ENCODE data around the gene CLCN1. TPM values are rescaled to one million over a fixed set of nuclear protein-coding genes. Genes with fewer than 3 reads are reported as not detected.

Gene CLCN1
- total RNA-seq, 5 donors from 2014 or later (not counting 1 experiment from before 2014, with no cell fraction given), result not detected

GRCh38 chr7:143296686-143297085, 19.2 kb upstream of the CLCN1 start:
- ATAC-seq (replicated peaks in 1 of 4) (no peak), DNase-seq (no peak)
- Mint-ChIP-seq H3K4me1 (peaks cover 46 to 60% (median 60%) of the 10 kb centered on the region in 3 donors), H3K27ac (peak overlapping the region; percentile 60 to 83), H3K27me3 (no peaks in the 10 kb centered on the region), H3K36me3 (peaks cover 82% of the 10 kb centered on the region), H3K4me3 (no peak overlapping the region), H3K9me3 (no peaks in the 10 kb centered on the region)
- WGBS (ENCODE audit: insufficient coverage), result no CpG with 5 or more reads among the region's 2 CpGs
- no peaks in the 10 kb centered on the region for H3K27me3 ChIP-seq (replicated peaks in 1 of 2; ENCODE audit: control insufficient read depth in 2 of 2, extremely low read depth in 1 of 2, insufficient read depth in 2 of 2, low read length in 1 of 2)
- ChIA-PET CTCF (interaction anchor here (0.6 to 6.3 kb wide), 11 partner anchors 8 to 203 kb away, joined by 3 to 98 read pairs (median 4); no protein-coding TSS in a partner anchor), POLR2A (interaction anchor here in 1 of 2 donors (0.9 kb wide), 1 partner anchor 56 kb away, joined by 4 read pairs; no protein-coding TSS in a partner anchor)
- peaks cover 19 to 90% of the 10 kb centered on the region in 2 donors for H3K36me3 ChIP-seq (ENCODE audit: control insufficient read depth in 2 of 2, extremely low read depth in 1 of 2, insufficient read depth in 1 of 2, low read length in 1 of 2)
- H3K4me3 ChIP-seq (ENCODE audit: control insufficient read depth in 1 of 2, extremely low read depth in 1 of 2, low read length in 1 of 2), result no peak overlapping the region
- H3K4me1 ChIP-seq (ENCODE audit: control insufficient read depth in 1 of 2, extremely low read depth in 1 of 2, insufficient read depth in 2 of 2, low read length in 2 of 2), result peaks cover 7 to 10% of the 10 kb centered on the region in 2 experiments
- no peaks in the 10 kb centered on the region for H3K9me3 ChIP-seq
- no peak overlapping the region for H3K27ac ChIP-seq (ENCODE audit: low read length)

- H3K36me3 ChIP-seq (ENCODE audit: control insufficient read depth in 2 of 2, extremely low read depth in 1 of 2, insufficient read depth in 1 of 2, low read length in 1 of 2), result peaks cover 15 to 89% of the 10 kb centered on the region in 2 donors
- no peaks in the 10 kb centered on the region for H3K9me3 ChIP-seq
- H3K27ac Mint-ChIP-seq, result peak overlapping the region; percentile 77 to 79
- H3K4me1 ChIP-seq (ENCODE audit: control insufficient read depth in 1 of 2, extremely low read depth in 1 of 2, insufficient read depth in 2 of 2, low read length in 2 of 2), result peaks cover 7 to 10% of the 10 kb centered on the region in 2 experiments
- H3K4me1 Mint-ChIP-seq, result peaks cover 45 to 49% (median 48%) of the 10 kb centered on the region in 3 donors
- no peak overlapping the region for H3K27ac ChIP-seq (ENCODE audit: low read length)
- no peaks in the 10 kb centered on the region for H3K27me3 ChIP-seq (replicated peaks in 1 of 2; ENCODE audit: control insufficient read depth in 2 of 2, extremely low read depth in 1 of 2, insufficient read depth in 2 of 2, low read length in 1 of 2)
- H3K4me3 ChIP-seq (ENCODE audit: control insufficient read depth in 1 of 2, extremely low read depth in 1 of 2, low read length in 1 of 2), result no peak overlapping the region
- no peak overlapping the region for H3K4me3 Mint-ChIP-seq
- 91% methylated on average over 1 of the region's 2 CpGs for WGBS (ENCODE audit: insufficient coverage)
- no peaks in the 10 kb centered on the region for H3K9me3 Mint-ChIP-seq
- ATAC-seq (replicated peaks in 1 of 4), result no peak
- ChIA-PET POLR2A (interaction anchor here in 1 of 2 donors (1.1 kb wide), 1 partner anchor 30 kb away, joined by 3 read pairs; no protein-coding TSS in a partner anchor), CTCF (interaction anchor here (0.6 to 6.3 kb wide), 40 partner anchors 8 to 128 kb away, joined by 3 to 98 read pairs (median 4); partner anchors contain the start of genes CASP2 (in 2 of the 2), GSTK1 (in 2 of the 2) and TAS2R40 (in 1 of the 2))
- H3K36me3 Mint-ChIP-seq, result peaks cover 84% of the 10 kb centered on the region
- no peak for DNase-seq
- no peaks in the 10 kb centered on the region for H3K27me3 Mint-ChIP-seq
Observed at GRCh38 chr7:143299346-143299745, 16.6 kb upstream of the CLCN1 start.

- peaks cover 15 to 89% of the 10 kb centered on the region in 2 donors for H3K36me3 ChIP-seq (ENCODE audit: control insufficient read depth in 2 of 2, extremely low read depth in 1 of 2, insufficient read depth in 1 of 2, low read length in 1 of 2)
- peaks cover 42 to 45% (median 45%) of the 10 kb centered on the region in 3 donors for H3K4me1 Mint-ChIP-seq
- no peaks in the 10 kb centered on the region for H3K9me3 ChIP-seq
- no peaks in the 10 kb centered on the region for H3K9me3 Mint-ChIP-seq
- peaks cover 10% of the 10 kb centered on the region in 2 experiments for H3K4me1 ChIP-seq (ENCODE audit: control insufficient read depth in 1 of 2, extremely low read depth in 1 of 2, insufficient read depth in 2 of 2, low read length in 2 of 2)
- H3K36me3 Mint-ChIP-seq, result peaks cover 84% of the 10 kb centered on the region
- no peak overlapping the region for H3K27ac ChIP-seq (ENCODE audit: low read length)
- ChIA-PET POLR2A (interaction anchor here in 1 of 2 donors (1.1 kb wide), 1 partner anchor 30 kb away, joined by 3 read pairs; no protein-coding TSS in a partner anchor), CTCF (interaction anchor here (0.5 to 6.3 kb wide), 42 partner anchors 8 to 300 kb away, joined by 3 to 98 read pairs (median 4); partner anchors contain the start of genes CASP2 (in 2 of the 2), GSTK1 (in 2 of the 2) and TAS2R40 (in 1 of the 2))
- H3K27ac Mint-ChIP-seq, result peak overlapping the region; percentile 77 to 79
- H3K4me3 Mint-ChIP-seq, result no peak overlapping the region
- no peaks in the 10 kb centered on the region for H3K27me3 ChIP-seq (replicated peaks in 1 of 2; ENCODE audit: control insufficient read depth in 2 of 2, extremely low read depth in 1 of 2, insufficient read depth in 2 of 2, low read length in 1 of 2)
- no peak overlapping the region for H3K4me3 ChIP-seq (ENCODE audit: control insufficient read depth in 1 of 2, extremely low read depth in 1 of 2, low read length in 1 of 2)
- peak; percentile 29 to 78 (median 62) for DNase-seq
- peak; percentile 94 to 99 (median 98) for ATAC-seq (replicated peaks in 1 of 4)
- no peaks in the 10 kb centered on the region for H3K27me3 Mint-ChIP-seq
- WGBS (ENCODE audit: insufficient coverage), result 48% methylated on average over 6 of the region's 8 CpGs
Observed at GRCh38 chr7:143299840-143300239, 16.1 kb upstream of the CLCN1 start.

- ChIA-PET POLR2A (no interaction called here), CTCF (interaction anchor here (0.6 to 6.3 kb wide), 14 partner anchors 8 to 114 kb away, joined by 3 to 98 read pairs (median 4); partner anchors contain the start of gene GSTK1 (in 1 of the 2))
- peaks cover 2 to 13% of the 10 kb centered on the region in 2 experiments for H3K4me1 ChIP-seq (ENCODE audit: control insufficient read depth in 1 of 2, extremely low read depth in 1 of 2, insufficient read depth in 2 of 2, low read length in 2 of 2)
- Mint-ChIP-seq H3K9me3 (no peaks in the 10 kb centered on the region), H3K27ac (peak overlapping the region in 1 of 2 donors; percentile 6), H3K4me1 (peaks cover 41 to 43% (median 41%) of the 10 kb centered on the region in 3 donors), H3K36me3 (peaks cover 84% of the 10 kb centered on the region), H3K27me3 (no peaks in the 10 kb centered on the region), H3K4me3 (no peak overlapping the region)
- H3K27ac ChIP-seq (ENCODE audit: low read length), result no peak overlapping the region
- ATAC-seq (replicated peaks in 1 of 4) (no peak), DNase-seq (no peak)
- 90% methylated on average over 3 of the region's 8 CpGs for WGBS (ENCODE audit: insufficient coverage)
- no peak overlapping the region for H3K4me3 ChIP-seq (ENCODE audit: control insufficient read depth in 1 of 2, extremely low read depth in 1 of 2, low read length in 1 of 2)
- peaks cover 8 to 87% of the 10 kb centered on the region in 2 donors for H3K36me3 ChIP-seq (ENCODE audit: control insufficient read depth in 2 of 2, extremely low read depth in 1 of 2, insufficient read depth in 1 of 2, low read length in 1 of 2)
- no peaks in the 10 kb centered on the region for H3K27me3 ChIP-seq (replicated peaks in 1 of 2; ENCODE audit: control insufficient read depth in 2 of 2, extremely low read depth in 1 of 2, insufficient read depth in 2 of 2, low read length in 1 of 2)
- H3K9me3 ChIP-seq, result no peaks in the 10 kb centered on the region
Observed at GRCh38 chr7:143300959-143301935, 14.7 kb upstream of the CLCN1 start.

- Histone ChIP-seq H3K4me3 (ENCODE audit: control insufficient read depth in 1 of 2, extremely low read depth in 1 of 2, low read length in 1 of 2) (no peak overlapping the region), H3K36me3 (ENCODE audit: control insufficient read depth in 2 of 2, extremely low read depth in 1 of 2, insufficient read depth in 1 of 2, low read length in 1 of 2) (peaks cover 4 to 86% of the 10 kb centered on the region in 2 donors), H3K4me1 (ENCODE audit: control insufficient read depth in 1 of 2, extremely low read depth in 1 of 2, insufficient read depth in 2 of 2, low read length in 2 of 2) (peaks cover 0 to 13% of the 10 kb centered on the region in 2 experiments), H3K27me3 (replicated peaks in 1 of 2; ENCODE audit: control insufficient read depth in 2 of 2, extremely low read depth in 1 of 2, insufficient read depth in 2 of 2, low read length in 1 of 2) (no peaks in the 10 kb centered on the region), H3K27ac (ENCODE audit: low read length) (no peak overlapping the region), H3K9me3 (no peaks in the 10 kb centered on the region)
- H3K36me3 Mint-ChIP-seq, result peaks cover 85% of the 10 kb centered on the region
- H3K27ac Mint-ChIP-seq, result no peak overlapping the region
- peaks cover 31 to 41% (median 38%) of the 10 kb centered on the region in 3 donors for H3K4me1 Mint-ChIP-seq
- ATAC-seq (replicated peaks in 1 of 4), result no peak
- ChIA-PET POLR2A (no interaction called here), CTCF (interaction anchor here (0.6 to 3.4 kb wide), 4 partner anchors 43 to 363 kb away, joined by 3 to 35 read pairs (median 16); no protein-coding TSS in a partner anchor)
- no peaks in the 10 kb centered on the region for H3K9me3 Mint-ChIP-seq
- no peak overlapping the region for H3K4me3 Mint-ChIP-seq
- DNase-seq, result no peak
- 96% methylated on average over 8 of the region's 10 CpGs for WGBS (ENCODE audit: insufficient coverage)
- H3K27me3 Mint-ChIP-seq, result no peaks in the 10 kb centered on the region
Observed at GRCh38 chr7:143303733-143304132, 12.2 kb upstream of the CLCN1 start.

- H3K4me1 Mint-ChIP-seq, result peaks cover 26 to 33% (median 32%) of the 10 kb centered on the region in 3 donors
- H3K27me3 Mint-ChIP-seq, result no peaks in the 10 kb centered on the region
- Histone ChIP-seq H3K9me3 (no peaks in the 10 kb centered on the region), H3K27ac (ENCODE audit: low read length) (no peak overlapping the region), H3K4me3 (ENCODE audit: control insufficient read depth in 1 of 2, extremely low read depth in 1 of 2, low read length in 1 of 2) (no peak overlapping the region), H3K4me1 (ENCODE audit: control insufficient read depth in 1 of 2, extremely low read depth in 1 of 2, insufficient read depth in 2 of 2, low read length in 2 of 2) (peaks cover 0 to 10% of the 10 kb centered on the region in 2 experiments), H3K36me3 (ENCODE audit: control insufficient read depth in 2 of 2, extremely low read depth in 1 of 2, insufficient read depth in 1 of 2, low read length in 1 of 2) (peaks cover 3 to 75% of the 10 kb centered on the region in 2 donors), H3K27me3 (replicated peaks in 1 of 2; ENCODE audit: control insufficient read depth in 2 of 2, extremely low read depth in 1 of 2, insufficient read depth in 2 of 2, low read length in 1 of 2) (no peaks in the 10 kb centered on the region)
- H3K27ac Mint-ChIP-seq, result peak overlapping the region; percentile 59 to 76
- ChIA-PET CTCF (interaction anchor here (0.7 to 3.4 kb wide), 8 partner anchors 8 to 65 kb away, joined by 3 to 35 read pairs (median 4); partner anchors contain the start of gene CASP2 (in 1 of the 2)), POLR2A (no interaction called here)
- no peak for DNase-seq
- no peak for ATAC-seq (replicated peaks in 1 of 4)
- H3K9me3 Mint-ChIP-seq, result no peaks in the 10 kb centered on the region
- H3K36me3 Mint-ChIP-seq, result peaks cover 79% of the 10 kb centered on the region
- 97% methylated on average over 4 of the region's 6 CpGs for WGBS (ENCODE audit: insufficient coverage)
- H3K4me3 Mint-ChIP-seq, result no peak overlapping the region
Observed at GRCh38 chr7:143304938-143305337, 11.0 kb upstream of the CLCN1 start.

All from T-cell (primary cell).